HG02610 (cell line): ENCODE measurements around the gene ZNF662.

ENCODE experiments used
- ATAC-seq: cut with Tn5 transposase; IDR thresholded peaks from one replicate; pipeline ENCODE4 v1.9.1; 2021; ENCODE audit warnings: mild to moderate bottlenecking, moderate library complexity; ENCODE audit not compliant: unreplicated experiment

The ZNF662 gene

GRCh38 chr3:42935472-42935871, 29.5 kb downstream of the ZNF662 start:
- no peak for ATAC-seq

GRCh38 chr3:42936157-42936981, 30.4 kb downstream of the ZNF662 start:
- ATAC-seq = no peak

- no peak for ATAC-seq
Observed at GRCh38 chr3:42937334-42937733, 31.4 kb downstream of the ZNF662 start.

GRCh38 chr3:42942693-42943092, 36.8 kb downstream of the ZNF662 start:
- ATAC-seq = no peak

- no peak for ATAC-seq
Observed at GRCh38 chr3:42946050-42946449, 40.1 kb downstream of the ZNF662 start.

- no peak for ATAC-seq
Observed at GRCh38 chr3:42957573-42957972, 51.6 kb downstream of the ZNF662 start.

- ATAC-seq = no peak
Observed at GRCh38 chr3:42960282-42960681, 54.3 kb downstream of the ZNF662 start.

- no peak for ATAC-seq
Observed at GRCh38 chr3:42960786-42961185, 54.8 kb downstream of the ZNF662 start.

GRCh38 chr3:42961633-42962032, 55.7 kb downstream of the ZNF662 start:
- ATAC-seq = no peak

- ATAC-seq = no peak
Observed at GRCh38 chr3:42963269-42963668, 57.3 kb downstream of the ZNF662 start.

- no peak for ATAC-seq
Observed at GRCh38 chr3:42964266-42964665, 58.3 kb downstream of the ZNF662 start.
